ENCODE results near the gene ALS2CL.

DNA sequence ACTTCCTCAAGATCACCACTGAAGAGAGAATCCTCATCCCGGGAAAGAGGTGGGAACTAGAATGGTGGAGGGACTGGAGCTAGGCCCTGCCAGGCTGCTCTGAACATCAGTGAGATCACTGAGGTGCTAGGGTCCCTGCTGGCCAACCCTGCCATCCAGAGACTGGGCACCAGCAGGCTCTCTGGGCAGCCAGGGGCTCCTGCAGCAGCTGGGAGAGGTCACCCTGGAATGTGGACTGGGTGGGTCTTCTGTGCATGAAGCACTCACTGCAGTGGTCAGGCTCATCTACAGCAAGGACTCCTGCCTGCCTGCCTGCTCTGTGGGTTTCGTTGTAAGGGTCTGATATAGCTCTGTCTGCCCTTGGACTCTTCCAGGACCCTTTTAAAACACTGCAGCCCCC lies 24.9 kb downstream of the ALS2CL start:
- TF ChIP-seq, protein P1, sequence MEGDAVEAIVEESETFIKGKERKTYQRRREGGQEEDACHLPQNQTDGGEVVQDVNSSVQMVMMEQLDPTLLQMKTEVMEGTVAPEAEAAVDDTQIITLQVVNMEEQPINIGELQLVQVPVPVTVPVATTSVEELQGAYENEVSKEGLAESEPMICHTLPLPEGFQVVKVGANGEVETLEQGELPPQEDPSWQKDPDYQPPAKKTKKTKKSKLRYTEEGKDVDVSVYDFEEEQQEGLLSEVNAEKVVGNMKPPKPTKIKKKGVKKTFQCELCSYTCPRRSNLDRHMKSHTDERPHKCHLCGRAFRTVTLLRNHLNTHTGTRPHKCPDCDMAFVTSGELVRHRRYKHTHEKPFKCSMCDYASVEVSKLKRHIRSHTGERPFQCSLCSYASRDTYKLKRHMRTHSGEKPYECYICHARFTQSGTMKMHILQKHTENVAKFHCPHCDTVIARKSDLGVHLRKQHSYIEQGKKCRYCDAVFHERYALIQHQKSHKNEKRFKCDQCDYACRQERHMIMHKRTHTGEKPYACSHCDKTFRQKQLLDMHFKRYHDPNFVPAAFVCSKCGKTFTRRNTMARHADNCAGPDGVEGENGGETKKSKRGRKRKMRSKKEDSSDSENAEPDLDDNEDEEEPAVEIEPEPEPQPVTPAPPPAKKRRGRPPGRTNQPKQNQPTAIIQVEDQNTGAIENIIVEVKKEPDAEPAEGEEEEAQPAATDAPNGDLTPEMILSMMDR (IDR thresholded peaks at IDR 0.05; ENCODE audit: poor library complexity) = no peak
- no peak for TF ChIP-seq EZH2phosphoT487 (IDR thresholded peaks at IDR 0.05; ENCODE audit: low read depth, severe bottlenecking, unreplicated experiment)

Data from hepatocyte (in vitro differentiated cells).